Right atrium auricular region (tissue), 2 donors: ENCODE data around the gene GRK5. TPM values are rescaled to one million over a fixed set of nuclear protein-coding genes. Genes with fewer than 3 reads are reported as not detected.

ENCODE experiments used
- DNase-seq: peaks from one replicate; pipeline ENCODE4 v3.0.0-alpha.2; 2019; ENCODE audit warnings: low spot score
- H3K27ac ChIP-seq, 2 donors: fragments of 200-600 bp; sonication (generic); 1 replicate in 1 of 2; 2 replicates in 1 of 2; pipeline ENCODE4 v1.5.1; 2016 to 2019
- H3K27me3 ChIP-seq, 2 donors: fragments of 200-600 bp; sonication (generic); one replicate each; pipeline versions ENCODE4 v1.5.1 to v1.6.0; 2017 to 2019
- H3K36me3 ChIP-seq: fragments of 200-600 bp; sonication (generic); one replicate; pipeline ENCODE4 v1.5.1; 2016
- H3K4me1 ChIP-seq, 2 donors: fragments of 200-600 bp; sonication (generic); one replicate each; pipeline versions ENCODE4 v1.5.1 to v1.6.0; 2017 to 2019
- H3K4me3 ChIP-seq, 2 donors: fragments of 200-600 bp; sonication (generic); 1 replicate in 1 of 2; 2 replicates in 1 of 2; pipeline ENCODE4 v1.5.1; 2017 to 2019; ENCODE audit warnings: mild to moderate bottlenecking in 1 of 2, moderate library complexity in 1 of 2
- H3K9me3 ChIP-seq, 2 donors: fragments of 200-600 bp; sonication (generic); one replicate each; pipeline ENCODE4 v1.5.1; 2019
- CTCF ChIP-seq, 2 donors: fragments of 200-600 bp; sonication (generic); IDR thresholded peaks; one replicate each; pipeline ENCODE4 v1.5.1; 2019; ENCODE audit warnings: antibody characterized with exemption in 2 of 2
- total RNA-seq, 2 donors: library from RNA; depleted of rRNA; stranded (reverse); fragments of >200 nt; gene quantifications; one replicate each; pipeline ENCODE4 v1.1.0, GENCODE V29; 2016

GRK5 gene
- total RNA-seq, 2 donors from 2014 or later: 19.2 to 53.8 TPM

- no peak overlapping the region for H3K4me3 ChIP-seq
- DNase-seq: no peak
- no peak overlapping the region for H3K27ac ChIP-seq
- H3K4me1 ChIP-seq: peaks cover 0 to 37% of the 10 kb centered on the region in 2 donors
- H3K9me3 ChIP-seq: no peaks in the 10 kb centered on the region
- TF ChIP-seq CTCF (IDR thresholded peaks at IDR 0.05): no peak
- H3K36me3 ChIP-seq: peaks cover 6% of the 10 kb centered on the region
- no peaks in the 10 kb centered on the region for H3K27me3 ChIP-seq
Measured at GRCh38 chr10:119398996-119399395, 191.6 kb downstream of the GRK5 start.

GRCh38 chr10:119399466-119399865 is 192.1 kb downstream of the GRK5 start:
- H3K4me3 ChIP-seq: no peak overlapping the region
- TF ChIP-seq CTCF (IDR thresholded peaks at IDR 0.05): no peak
- peaks cover 6% of the 10 kb centered on the region for H3K36me3 ChIP-seq
- H3K27me3 ChIP-seq: no peaks in the 10 kb centered on the region
- H3K9me3 ChIP-seq: no peaks in the 10 kb centered on the region
- H3K4me1 ChIP-seq: peaks cover 0 to 38% of the 10 kb centered on the region in 2 donors
- DNase-seq: no peak
- no peak overlapping the region for H3K27ac ChIP-seq

GRCh38 chr10:119401671-119402395 is 194.5 kb downstream of the GRK5 start:
- H3K4me1 ChIP-seq: peaks cover 0 to 39% of the 10 kb centered on the region in 2 donors
- TF ChIP-seq CTCF (IDR thresholded peaks at IDR 0.05): no peak
- peak overlapping the region; percentile 70 to 80 for H3K27ac ChIP-seq

GRCh38 chr10:119403921-119404320 is 196.6 kb downstream of the GRK5 start:
- Histone ChIP-seq H3K4me1 (peaks cover 0 to 47% of the 10 kb centered on the region in 2 donors), H3K27ac (no peak overlapping the region)

More at GRCh38 chr10:119401671-119402395, 194.5 kb downstream of the GRK5 start:
- Histone ChIP-seq H3K27me3 (no peaks in the 10 kb centered on the region), H3K9me3 (no peaks in the 10 kb centered on the region), H3K4me3 (no peak overlapping the region), H3K36me3 (peaks cover 6% of the 10 kb centered on the region)
- peak; percentile 93 for DNase-seq

GRCh38 chr10:119404719-119405519 is 197.5 kb downstream of the GRK5 start:
- Histone ChIP-seq H3K27me3 (no peaks in the 10 kb centered on the region), H3K4me1 (peaks cover 0 to 56% of the 10 kb centered on the region in 2 donors), H3K9me3 (no peaks in the 10 kb centered on the region), H3K36me3 (no peaks in the 10 kb centered on the region), H3K4me3 (no peak overlapping the region), H3K27ac (peak overlapping the region; percentile 59 to 65)
- no peak for DNase-seq
- TF ChIP-seq CTCF (IDR thresholded peaks at IDR 0.05): no peak

More at GRCh38 chr10:119403921-119404320, 196.6 kb downstream of the GRK5 start:
- no peaks in the 10 kb centered on the region for H3K36me3 ChIP-seq
- DNase-seq: no peak
- TF ChIP-seq CTCF (IDR thresholded peaks at IDR 0.05): no peak
- no peaks in the 10 kb centered on the region for H3K27me3 ChIP-seq
- no peak overlapping the region for H3K4me3 ChIP-seq
- H3K9me3 ChIP-seq: no peaks in the 10 kb centered on the region
